Epidermal melanocyte (primary cell): ENCODE results near the gene PURA.

ENCODE experiments used
- DNase-seq: peaks from one replicate; pipeline ENCODE4 v3.0.0; 2011; ENCODE audit warnings: low spot score; ENCODE audit not compliant: insufficient read length

The PURA gene

DNA sequence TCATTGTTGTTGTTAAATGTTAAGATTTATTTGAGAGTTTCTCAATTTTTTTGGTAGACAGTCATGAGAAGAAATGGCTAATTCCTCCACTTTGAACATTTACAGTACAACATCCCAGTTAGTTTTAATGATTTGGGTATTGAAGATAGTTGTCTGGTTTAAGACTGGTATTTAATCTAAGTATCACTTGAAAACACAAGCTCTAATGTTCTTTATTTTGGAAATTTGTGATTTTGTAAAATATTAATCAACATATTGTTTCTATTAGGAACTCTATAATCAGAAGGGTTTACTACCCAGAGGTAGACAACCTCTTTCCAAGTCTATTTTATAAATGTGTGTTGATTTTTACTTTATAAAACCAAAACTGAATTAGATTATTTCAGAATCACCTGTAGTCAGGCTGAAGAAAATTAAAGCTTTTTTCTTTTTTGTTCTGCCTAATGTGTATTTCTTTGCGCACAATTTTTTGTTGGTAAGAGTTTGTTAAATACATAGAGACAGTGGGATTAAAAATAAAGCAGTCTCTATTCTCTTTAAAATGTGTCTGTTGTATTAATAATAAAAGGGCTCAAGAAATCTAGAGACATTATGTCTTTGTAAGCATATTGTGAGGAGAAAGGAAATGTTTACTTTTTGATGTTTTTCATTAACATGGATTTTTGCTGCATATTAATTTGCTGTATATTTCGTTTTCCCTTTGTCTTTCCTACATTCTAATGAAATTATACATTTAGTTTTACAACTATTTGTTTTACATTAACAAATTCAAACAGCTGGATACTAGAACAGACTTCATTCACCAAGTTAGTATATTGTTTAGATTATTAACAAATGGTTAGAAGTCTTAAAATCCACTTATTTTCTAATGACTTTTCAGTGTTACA lies 3.9 kb upstream of the PURA start:
- no peak for DNase-seq

DNA sequence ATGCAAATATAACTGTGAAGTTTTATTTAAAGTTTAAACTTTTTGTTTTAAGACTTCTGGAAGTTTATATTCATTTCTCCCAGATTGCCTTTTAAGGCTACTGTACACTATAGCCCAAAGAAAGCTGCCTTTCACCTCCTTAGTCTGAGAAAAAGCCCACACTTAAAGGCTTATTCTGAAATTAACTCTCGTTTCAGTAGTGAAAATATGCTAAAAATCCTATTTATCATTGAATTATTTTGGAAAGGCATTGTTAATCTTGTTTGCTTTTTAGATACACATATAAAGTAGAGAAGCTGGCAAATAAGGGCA lies 3.3 kb upstream of the PURA start:
- DNase-seq = no peak

GRCh38 chr5:140111011-140111858 lies 2.7 kb upstream of the PURA start:
- no peak for DNase-seq

DNA sequence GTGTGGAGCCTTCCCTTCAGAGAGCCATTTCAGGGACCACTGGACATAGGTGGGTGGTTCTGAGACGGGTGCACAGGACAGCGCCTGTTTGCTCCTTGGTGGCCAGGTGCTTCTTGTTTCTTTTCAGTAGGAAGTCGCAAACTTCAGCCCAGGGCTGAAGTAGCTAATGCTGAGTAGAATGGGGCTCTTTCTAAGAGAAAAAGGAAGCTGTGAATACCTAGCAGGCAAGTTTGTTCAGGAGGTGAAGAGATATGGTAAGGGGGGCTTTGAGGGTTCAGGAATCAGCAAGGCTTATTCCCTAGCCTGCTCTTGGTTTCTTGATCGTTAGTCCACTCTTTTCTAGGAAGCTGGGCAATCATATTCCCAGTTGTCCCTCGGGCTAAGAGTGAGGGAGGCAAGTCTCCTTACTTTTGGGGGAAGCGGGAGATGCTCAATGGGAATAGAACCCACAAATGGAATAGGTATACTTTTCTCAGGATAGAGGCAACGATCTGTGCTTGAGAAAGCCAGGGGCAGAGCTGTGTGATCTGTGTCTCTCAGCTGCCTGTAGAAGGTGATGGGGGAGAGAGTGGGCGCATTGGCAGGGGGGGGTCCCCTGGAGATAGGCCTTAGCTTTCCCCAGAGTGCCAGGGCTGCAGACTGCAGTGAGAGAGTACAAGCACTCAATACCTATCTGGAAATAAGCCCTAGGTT lies 1.9 kb upstream of the PURA start:
- no peak for DNase-seq

DNA sequence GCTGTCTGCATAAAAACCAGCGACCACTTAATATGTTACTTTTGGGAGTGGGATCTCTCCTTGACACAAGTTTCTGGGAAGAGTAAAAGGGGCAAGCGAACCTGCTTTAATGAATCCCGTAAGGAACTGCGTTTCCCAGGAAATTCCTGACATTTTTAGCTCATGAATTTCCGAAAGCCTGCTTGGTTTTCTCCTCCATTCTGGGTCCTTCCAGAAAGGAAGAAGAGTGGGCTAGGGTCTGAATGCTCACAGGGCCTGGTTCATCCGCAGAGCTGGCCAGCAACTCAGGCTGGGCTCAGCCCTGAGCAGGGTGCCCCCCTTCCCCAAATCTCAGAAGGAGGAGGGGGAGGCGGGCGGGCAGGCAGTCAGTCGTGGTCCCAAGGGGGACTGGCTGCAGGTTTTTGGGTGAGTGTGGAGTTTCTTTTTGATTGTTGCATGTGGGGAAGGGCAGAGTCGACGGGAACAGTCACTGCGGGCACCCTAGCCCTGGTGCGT lies 1.2 kb upstream of the PURA start:
- DNase-seq = no peak

DNA sequence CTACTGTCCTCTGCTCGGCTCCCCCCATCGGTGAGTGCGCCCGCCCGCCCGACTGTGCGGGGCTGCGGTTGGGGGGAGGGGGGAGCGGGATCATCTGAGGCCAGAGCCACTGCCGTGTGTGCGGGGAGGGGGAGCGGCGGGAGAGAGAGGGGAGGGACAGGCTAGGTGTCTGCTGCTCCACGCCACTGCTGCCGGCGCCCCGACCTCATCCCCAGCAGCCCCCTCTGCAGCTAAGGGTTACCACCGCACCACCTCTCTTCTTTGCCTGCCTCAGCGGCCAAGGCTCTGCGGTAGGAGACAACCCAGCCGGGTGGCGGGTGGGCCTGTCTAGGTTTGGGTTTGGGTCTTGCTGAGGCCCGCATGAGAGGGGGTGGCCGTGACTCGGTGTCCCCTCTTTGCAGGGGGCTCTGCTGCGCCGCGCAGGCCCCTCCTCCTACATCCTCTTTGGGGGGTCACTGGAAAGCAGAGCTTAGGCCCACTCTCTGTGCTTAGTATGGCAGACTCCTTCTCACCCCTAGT lies 670 bp upstream of the PURA start:
- DNase-seq = no peak

GRCh38 chr5:140114341-140115185 lies 654 bp downstream of the PURA start:
- DNase-seq = no peak

DNA sequence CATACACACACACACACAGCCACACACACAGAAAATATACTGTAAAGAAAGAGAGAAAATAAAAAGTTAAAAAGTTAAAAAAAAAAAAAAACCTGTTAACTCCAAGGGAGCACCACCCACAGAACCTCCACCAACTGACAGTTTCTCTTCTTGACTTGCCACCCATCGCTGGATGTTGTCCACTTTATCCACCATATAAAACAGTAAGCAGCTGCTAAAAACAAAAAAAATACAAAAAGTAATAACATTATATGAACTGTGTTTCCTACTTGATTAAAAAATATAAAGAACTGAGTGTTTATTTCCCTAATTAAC lies 1.2 kb downstream of the PURA start:
- DNase-seq = no peak

DNA sequence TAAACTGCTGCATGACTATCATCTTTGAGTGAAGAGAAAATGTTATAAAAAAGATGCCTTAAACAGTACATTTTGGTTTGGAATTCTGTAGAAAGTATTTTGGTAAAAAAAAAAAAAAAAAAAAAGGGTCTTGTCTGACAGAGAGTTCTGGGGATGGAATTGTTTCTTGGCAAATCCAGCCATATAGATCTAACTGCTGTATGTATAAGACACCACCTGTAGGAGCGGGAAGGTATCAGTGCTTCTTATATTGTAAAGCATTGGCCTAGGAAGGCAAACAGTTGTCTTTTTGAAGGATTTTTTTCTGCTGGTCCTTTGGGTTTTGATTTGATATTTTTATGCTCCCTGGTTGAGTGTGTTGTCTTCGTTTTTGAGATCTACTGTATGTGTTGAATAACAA lies 2.8 kb downstream of the PURA start:
- DNase-seq = no peak

GRCh38 chr5:140117523-140117922 lies 3.6 kb downstream of the PURA start:
- no peak for DNase-seq

GRCh38 chr5:140118302-140118936 lies 4.5 kb downstream of the PURA start:
- DNase-seq = no peak

DNA sequence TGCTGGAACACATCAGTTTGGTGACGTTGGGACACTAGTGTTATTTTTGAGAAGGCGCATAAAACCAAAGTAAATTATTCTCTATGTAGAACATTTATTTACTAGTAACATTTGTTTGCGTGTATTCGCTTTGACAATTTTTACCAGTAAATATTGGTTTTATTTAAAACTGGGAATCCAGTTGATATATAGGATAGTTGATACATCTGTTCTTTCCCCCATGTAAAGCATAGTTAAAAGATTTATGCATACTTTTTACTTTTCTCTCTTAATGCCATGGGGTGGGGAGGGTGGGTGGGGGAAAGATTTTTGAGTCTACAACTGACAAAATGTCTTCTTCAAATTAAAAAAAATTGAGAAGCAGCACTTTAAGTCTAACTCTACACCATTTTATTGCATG lies 11.7 kb downstream of the PURA start, which contains the start of gene IGIP:
TSS of gene IGIP (plus strand) at position 301 of the 400 bp plus-strand sequence. CDS start 2,540 bp downstream, outside the sequence.
- no peak for DNase-seq

- no peak for DNase-seq
Measured at GRCh38 chr5:140126315-140127012, 12.6 kb downstream of the PURA start.

GRCh38 chr5:140128376-140128775 lies 14.5 kb downstream of the PURA start:
- DNase-seq = no peak

DNA sequence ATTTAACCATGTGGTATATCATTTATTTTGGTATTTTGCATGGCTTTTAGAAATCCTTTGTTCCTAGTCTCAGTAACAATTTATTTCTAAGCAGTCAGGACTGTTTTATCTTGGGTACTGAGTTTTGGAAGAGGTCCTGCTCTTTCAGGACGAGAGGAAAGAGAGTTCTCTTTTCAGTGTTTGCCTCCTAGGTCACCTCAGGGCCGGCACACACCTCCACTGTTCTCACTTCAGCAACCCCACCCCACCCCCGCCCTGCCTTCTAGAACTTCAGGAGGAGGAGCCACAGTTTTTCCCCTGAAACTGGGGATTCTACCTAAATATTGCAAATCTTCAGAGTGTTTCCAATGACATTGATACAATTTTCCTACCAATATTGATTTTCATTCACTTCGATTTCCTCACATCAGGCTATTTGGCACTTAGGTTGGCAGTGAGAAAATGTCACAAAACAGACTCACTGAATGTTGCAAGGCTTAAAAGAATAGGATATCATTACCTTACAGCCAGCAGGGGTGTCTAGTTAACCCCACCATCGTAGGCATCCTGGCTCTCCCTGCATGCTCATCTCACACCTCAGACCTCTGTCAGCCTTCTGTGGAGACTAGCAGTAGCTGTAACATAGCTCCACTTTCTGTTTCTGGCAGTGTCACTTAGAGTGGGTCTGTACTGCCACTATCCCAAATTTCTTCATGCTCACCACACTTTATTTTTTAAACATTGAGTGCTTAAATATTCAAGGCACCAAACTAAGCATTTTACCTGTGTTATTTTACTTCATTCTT lies 17.2 kb downstream of the PURA start:
- DNase-seq = no peak

- no peak for DNase-seq
Measured at GRCh38 chr5:140131967-140132409, 18.1 kb downstream of the PURA start.

DNA sequence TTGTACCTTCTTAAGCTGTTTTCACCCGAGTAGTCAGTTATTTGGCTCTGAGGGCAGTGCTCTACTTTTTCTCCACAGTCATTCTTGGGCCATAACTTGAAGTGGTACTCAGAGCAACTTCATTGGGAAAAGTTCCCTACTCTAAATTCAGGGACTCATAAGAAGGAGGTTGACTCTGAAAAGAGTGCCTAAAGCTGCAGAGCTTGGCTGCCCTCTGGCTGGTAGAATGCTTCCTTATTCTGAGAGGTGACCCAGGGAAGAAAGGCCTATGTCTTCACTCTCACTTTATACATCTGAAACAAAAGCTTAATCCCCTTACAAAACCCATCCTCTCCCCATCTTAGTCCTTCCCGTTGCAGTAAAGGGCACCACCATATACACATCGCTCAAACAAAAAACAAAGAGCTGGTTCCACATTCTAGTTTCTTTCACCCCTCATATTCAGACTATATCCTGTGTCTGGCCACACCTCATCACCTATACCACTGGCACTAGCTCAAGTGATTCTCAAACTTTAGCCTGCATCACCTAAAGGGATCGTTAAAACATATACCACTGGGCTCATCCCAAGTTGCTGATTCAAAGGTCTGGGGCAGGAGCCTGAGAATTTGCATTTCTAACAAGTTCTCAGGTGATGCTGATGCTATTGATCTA lies 19.7 kb downstream of the PURA start:
- DNase-seq = no peak

DNA sequence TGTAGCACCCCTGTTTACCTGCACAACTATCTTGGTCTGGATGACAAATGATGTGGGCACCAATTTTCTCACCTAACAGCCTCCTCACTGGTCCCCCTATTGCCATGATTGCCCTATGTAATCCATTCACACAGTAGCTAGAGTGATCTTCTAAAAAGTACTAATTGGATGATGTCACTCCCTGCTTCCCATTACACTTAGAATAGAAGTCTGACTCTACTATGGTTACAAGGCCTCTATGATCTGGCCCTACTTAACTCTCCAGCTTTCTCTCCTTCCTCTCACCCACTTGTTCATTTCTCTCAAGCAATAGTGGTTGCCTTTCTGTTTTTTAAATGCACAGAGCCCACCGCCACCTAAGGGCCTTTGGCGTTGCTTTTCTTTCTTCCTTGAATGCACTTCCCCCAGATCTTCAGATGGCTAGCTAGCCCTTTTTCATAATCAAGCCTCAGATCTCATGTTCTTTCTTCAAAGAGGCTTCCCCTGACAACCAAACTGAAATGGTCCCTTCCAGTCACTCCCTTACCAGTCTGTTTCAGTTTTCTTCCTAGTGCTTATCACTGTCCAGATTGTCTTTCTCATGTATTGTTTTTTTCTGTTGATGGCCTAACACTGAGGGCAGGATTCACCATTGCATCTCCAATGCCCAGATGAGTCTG lies 20.5 kb downstream of the PURA start:
- no peak for DNase-seq
